Glomerular visceral epithelial cell (primary cell): ENCODE data around the gene UNC5A.

Experiments
- DNase-seq: peaks from one replicate; pipeline ENCODE4 v3.0.0-alpha.2; 2016; ENCODE audit errors: extremely low spot score

UNC5A gene

GRCh38 chr5:176879663-176880361 is 69.5 kb downstream of the UNC5A start:
- no peak for DNase-seq

- DNase-seq = no peak
Measured at GRCh38 chr5:176880366-176881020, 70.1 kb downstream of the UNC5A start.

- no peak for DNase-seq
Measured at GRCh38 chr5:176881021-176881749, 70.8 kb downstream of the UNC5A start.

GRCh38 chr5:176881816-176882566 is 71.6 kb downstream of the UNC5A start:
- no peak for DNase-seq

GRCh38 chr5:176882567-176882903 is 72.2 kb downstream of the UNC5A start:
- no peak for DNase-seq

GRCh38 chr5:176883700-176884570 is 73.6 kb downstream of the UNC5A start:
- no peak for DNase-seq

- no peak for DNase-seq
Measured at GRCh38 chr5:176884571-176884890, 74.2 kb downstream of the UNC5A start.

- DNase-seq = no peak
Measured at GRCh38 chr5:176886336-176887251, 76.2 kb downstream of the UNC5A start.

- no peak for DNase-seq
Measured at GRCh38 chr5:176887252-176887849, 77.0 kb downstream of the UNC5A start.

- DNase-seq = no peak
Measured at GRCh38 chr5:176888016-176888864, 77.9 kb downstream of the UNC5A start.

- DNase-seq = no peak
Measured at GRCh38 chr5:176888865-176889165, 78.5 kb downstream of the UNC5A start.

- DNase-seq = no peak
Measured at GRCh38 chr5:176889321-176890280, 79.2 kb downstream of the UNC5A start.

GRCh38 chr5:176890455-176891330 is 80.3 kb downstream of the UNC5A start:
- no peak for DNase-seq

- DNase-seq = no peak
Measured at GRCh38 chr5:176891331-176891958, 81.1 kb downstream of the UNC5A start.

GRCh38 chr5:176892663-176893062 is 82.3 kb downstream of the UNC5A start:
- DNase-seq = no peak

GRCh38 chr5:176894298-176894697 is 83.9 kb downstream of the UNC5A start:
- no peak for DNase-seq

- DNase-seq = no peak
Measured at GRCh38 chr5:176895831-176896230, 85.5 kb downstream of the UNC5A start.
